Left cardiac atrium (tissue), 4 donors: ENCODE results near the gene FANCC. TPM values are rescaled to one million over a fixed set of nuclear protein-coding genes. Genes with fewer than 3 reads are reported as not detected.
"Not testable (repeated sequence)": the region's sequence is repeated elsewhere in the genome, so short reads cannot be mapped to it uniquely, and the experiment has no call there.

ENCODE experiments used
- ATAC-seq, 2 donors: fragments of 200-7000 bp; cut with Tn5 transposase; one replicate each; pipeline ENCODE4 v1.9.1; 2020; ENCODE audit warnings: mild to moderate bottlenecking in 2 of 2, moderate library complexity in 2 of 2
- DNase-seq: peaks from one replicate; pipeline ENCODE4 v3.0.0-alpha.2; 2020
- intact Hi-C, 2 donors: fragments of 100-400 bp; cut with DNase I; formaldehyde crosslinking; loops; one replicate each; pipeline versions ENCODE4 v1.14.1 to v1.15.1; 2022 to 2023
- total RNA-seq, 2 donors: library from RNA; stranded (reverse); fragmentation: NEBNext Ultra II Directional; extraction: Animal tissue kit (Norgen Biotek cat#: 25700); gene quantifications; one replicate each; pipeline ENCODE4 v1.2.1, GENCODE V29; 2021
- donor health status: DM: no; HTN: yes; CAD: no.
- donor health status: DM: no; HTN: yes; CAD: no; lungs with severe emphysema.
- donor health status: DM: yes; HTN: yes; CAD: no.
- donor health status: Dilated cardiomyopathy.

Gene FANCC
- total RNA-seq, 2 donors from 2014 or later = 5.0 to 6.2 TPM

GRCh38 chr9:95204710-95205109, 112.8 kb downstream of the FANCC start:
- ATAC-seq (no peak), DNase-seq (no peak)
- intact Hi-C loops = no loop called here

DNA sequence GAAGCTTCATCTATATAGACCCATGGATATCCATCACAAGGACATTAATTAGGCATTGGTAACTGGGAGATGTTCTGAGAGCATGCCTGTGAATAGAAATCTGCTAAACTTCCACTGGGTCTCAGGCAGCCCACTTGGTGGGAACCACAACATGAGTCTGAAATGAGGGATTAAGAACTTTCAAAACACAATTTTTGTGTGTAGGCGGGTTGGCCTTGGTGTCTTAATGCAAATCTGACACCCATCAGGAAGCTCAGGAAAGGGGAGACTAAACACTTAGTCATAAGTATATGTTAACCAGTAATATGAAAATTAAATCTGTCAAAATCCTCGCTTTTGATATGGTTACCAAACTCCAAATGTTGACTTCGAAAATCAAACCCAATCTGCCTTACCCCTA, 113.2 kb downstream of the FANCC start:
- intact Hi-C loops = no loop called here
- ATAC-seq (no peak), DNase-seq (no peak)

DNA sequence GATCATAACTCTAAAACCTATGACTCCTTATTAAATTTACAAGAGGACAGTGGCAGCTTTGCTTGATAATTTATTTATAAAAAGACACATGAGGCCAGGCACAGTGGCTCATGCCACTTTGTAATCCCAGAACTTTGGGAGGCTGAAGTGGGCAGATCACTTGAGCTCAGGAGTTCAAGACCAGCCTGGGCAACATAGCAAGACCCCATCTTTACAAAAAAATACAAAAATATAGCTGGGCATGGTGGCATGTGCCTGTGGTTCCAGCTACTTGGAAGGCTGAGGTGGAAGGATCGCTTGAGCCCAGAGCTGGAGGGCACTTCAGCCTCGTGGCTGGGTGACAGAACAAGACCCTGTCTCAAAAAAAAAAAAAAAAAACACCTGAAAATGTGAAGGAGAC, 114.5 kb downstream of the FANCC start:
- intact Hi-C loops = not testable (repeated sequence)

DNA sequence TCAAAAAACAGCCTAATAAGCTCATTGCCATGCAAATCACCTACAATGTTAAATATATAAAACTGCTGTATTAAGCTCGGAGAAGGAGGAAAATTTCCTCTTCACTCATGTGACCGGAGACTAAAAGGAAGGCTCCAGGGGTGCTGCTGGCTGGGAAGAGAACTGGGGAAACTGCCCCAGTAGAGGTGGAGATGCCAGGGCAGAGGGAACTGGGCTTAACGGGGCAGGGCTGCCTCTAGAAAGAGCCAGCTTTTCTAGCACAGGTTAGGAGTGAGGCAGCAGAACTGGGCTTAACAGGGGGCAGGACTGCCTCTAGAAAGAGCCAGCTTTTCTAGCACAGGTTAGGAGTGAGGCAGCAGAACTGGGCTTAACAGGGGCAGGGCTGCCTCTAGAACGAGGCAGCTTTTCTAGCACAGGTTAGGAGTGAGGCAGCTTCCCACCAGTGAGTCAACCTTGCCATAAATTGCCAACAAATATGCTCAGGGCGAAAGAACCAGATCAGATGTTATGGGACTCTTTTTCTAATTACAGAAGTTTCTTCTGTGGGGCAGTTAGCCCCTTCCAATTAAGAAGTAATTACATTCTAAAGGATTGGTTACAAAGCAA, 115.3 kb downstream of the FANCC start:
- no peak for DNase-seq
- intact Hi-C loops = no loop called here
- no peak for ATAC-seq

More for the DNA sequence above, 114.5 kb downstream of the FANCC start:
- not testable (repeated sequence) for ATAC-seq, DNase-seq

GRCh38 chr9:95201206-95201605, 116.3 kb downstream of the FANCC start:
- DNase-seq (no peak), ATAC-seq (no peak)
- intact Hi-C loops = no loop called here

DNA sequence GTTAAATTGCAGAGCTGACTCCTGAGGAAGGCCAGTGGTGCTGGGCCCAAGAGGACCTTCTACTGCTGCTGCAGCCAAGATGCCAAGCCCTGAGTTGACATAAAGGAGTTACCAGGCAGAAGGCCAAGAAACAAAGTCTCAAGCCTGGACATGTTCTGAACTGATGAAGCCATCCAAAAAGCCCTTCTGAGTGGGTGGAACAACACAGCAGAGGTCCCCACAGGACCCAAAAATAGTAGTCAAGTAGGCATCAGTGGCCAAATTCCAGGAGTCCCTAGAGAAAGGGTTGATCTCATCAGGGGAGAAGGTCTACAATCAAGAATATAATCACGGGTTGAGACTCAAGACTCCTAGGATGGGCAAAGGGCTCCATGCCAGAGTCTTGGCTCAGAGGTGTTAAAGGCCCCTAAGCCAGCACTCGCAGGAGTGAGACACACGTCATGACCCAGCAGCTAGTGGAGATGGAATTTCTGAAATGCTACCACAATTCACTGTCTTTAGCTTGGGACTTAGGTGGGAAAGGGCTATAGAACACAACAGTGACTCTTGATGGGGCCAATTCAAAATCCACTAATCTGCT, 119.7 kb downstream of the FANCC start:
- DNase-seq = no peak
- ATAC-seq = peak; percentile 63 to 82
- intact Hi-C loops = no loop called here

- intact Hi-C loops = no loop called here
- ATAC-seq (no peak), DNase-seq (no peak)
These were observed 124.0 kb downstream of the FANCC start for GRCh38 chr9:95193480-95193879.

DNA sequence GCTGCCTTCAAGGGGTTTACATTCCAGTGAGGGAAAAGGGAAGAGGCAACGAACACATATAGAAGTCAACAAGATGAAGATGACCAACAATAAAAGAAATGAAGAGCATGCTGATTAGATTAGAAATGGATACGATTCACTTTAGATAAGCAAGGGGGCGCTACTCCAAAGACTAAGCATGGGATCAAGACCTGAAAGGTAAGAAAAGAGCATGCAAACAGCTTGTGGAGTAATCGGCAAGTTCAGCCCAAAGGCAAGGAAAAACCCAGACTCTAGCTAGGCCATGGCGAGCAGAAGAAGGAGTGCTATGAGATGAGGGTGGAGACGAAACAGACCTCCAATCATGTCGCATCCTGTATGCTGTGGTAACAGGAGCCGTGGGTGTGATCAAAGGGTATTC, 124.4 kb downstream of the FANCC start:
- intact Hi-C loops = no loop called here
- DNase-seq (no peak), ATAC-seq (no peak)

DNA sequence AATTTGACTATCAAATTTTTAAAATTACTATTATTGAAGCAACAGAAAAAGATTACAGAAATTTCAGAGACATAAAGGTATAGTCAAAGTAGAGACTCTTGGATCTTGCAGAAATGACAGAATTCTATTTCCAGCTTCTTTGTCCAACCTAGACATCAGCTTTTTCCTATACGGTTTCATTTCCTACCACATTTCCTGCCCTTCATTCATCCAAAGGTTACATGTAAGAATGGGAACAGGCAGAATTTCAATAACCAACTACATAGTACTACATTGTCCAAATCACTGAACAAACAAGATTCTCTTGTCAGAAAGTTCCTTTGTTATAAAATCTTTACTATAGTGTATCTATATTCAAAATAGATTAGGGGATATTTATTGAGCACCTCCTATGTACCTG, 124.9 kb downstream of the FANCC start:
- intact Hi-C loops = no loop called here
- DNase-seq (no peak), ATAC-seq (no peak)

- DNase-seq = no peak
- no peak for ATAC-seq
- intact Hi-C loops = no loop called here
These were observed 127.1 kb downstream of the FANCC start for GRCh38 chr9:95190413-95190812.

DNA sequence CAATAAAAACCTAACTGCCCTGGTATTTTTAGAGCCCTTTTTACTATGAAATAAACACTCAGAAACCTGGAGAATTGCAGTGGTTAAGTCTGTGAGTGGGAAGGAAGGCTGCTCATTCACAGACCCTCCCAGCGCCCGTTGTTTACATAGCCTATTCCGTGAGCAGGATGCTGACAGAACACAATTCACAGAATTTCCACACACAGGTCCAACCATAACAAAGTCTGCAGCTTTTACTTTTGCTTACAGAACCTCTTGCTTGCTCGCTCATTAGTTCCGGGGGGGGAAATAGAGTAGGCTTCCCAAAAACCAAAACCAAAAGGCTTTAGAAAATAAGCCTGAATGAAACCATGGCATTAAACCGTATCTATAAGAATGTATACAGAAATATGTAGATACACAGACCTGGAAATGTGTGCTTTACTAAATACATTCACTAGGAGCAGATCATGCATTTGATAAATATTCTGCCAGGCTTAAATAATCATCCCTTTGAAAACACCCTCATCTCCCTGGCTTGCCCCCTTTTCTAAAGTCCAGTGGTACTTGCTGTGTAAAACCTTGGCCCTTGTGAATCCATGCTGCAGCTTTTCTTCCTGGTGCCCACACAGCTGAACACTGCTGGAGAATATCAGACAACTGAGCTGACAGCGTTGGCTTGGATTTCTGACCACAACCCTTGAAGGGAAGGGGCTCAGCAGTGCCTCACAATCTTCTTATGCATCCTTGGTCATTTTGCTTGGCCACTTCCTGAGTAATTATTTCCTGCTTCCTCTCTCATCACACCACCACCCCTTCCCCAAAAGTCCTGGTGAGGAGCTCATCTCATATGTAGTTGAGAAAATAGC, 128.0 kb downstream of the FANCC start:
- DNase-seq (peak; percentile 71), ATAC-seq (peak; percentile 89 to 95)
- intact Hi-C loops = no loop called here

DNA sequence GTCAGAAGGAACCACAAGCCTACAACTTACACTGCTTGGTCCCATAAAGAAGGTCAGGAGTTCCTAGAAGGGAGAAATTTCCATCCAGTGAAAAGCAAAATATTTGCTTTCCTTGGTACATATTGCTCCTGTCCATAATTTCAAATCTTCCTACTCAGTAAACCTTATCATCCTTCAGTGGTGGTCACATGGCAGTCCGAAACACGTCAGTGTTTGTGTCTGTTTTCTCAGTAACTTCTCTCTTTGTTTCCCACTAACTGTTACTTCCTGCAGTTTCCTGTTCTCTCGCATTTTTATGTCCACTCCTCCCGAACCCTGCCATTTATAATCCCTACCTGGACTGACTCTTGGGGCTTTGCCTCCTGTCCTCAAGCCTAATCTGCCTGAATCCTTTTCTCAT, 129.1 kb downstream of the FANCC start:
- DNase-seq = no peak
- intact Hi-C loops = no loop called here
- peak; percentile 63 to 67 for ATAC-seq

DNA sequence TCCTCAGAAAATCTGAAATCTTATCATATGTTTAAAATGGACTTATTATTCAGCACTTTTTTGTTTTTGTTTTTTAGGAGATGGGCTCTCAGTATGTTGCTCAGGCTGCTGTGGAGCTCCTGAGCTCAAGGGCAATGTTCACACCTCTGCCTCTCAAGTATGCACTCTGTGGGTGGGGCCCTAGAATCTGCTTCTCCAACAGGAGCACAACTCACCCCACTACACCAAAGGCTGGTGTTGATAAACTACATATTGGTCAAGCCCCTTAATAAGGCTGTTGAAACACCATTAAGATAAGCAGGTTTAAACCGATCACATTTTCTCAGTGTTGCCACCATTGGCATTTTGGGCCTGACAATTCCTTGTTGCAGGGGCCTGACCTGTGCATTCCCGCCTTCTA, 131.6 kb downstream of the FANCC start:
- intact Hi-C loops = no loop called here
- DNase-seq (no peak), ATAC-seq (no peak)

DNA sequence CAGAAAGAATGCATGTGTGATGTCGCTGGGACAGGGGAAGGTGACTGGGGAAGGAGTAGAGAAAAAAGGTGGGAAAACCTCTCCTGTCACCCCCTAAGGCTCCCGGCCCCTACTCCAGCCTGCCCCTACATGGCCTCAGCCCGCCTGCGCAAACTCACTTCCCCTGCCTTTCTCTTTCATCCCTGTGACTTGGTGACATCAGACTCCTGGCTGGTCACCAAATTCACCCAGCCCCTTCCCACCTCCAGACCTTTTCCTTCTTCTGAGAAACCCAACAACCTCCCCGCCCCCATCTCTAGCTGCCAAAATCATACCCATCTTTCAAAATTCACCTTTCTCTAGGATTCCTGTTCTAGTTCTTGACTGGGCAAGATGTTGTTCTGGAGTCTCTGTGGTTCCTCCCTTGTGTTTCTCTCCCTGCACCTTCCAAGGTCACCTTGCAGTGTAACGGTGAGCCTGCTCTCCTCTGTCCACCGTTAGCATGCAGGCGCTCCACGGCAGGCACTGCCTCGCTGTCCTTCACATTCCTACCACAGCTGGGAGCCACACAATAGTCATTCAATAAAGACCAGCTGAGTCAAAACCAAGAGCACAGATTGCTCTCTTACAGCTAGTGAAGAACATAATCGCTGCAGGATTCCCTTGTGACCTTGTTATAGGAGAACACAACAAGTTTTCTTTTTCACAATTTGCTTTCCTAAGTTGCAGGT, 134.5 kb downstream of the FANCC start:
- intact Hi-C loops = no loop called here
- DNase-seq = no peak
- peak; percentile 47 to 49 for ATAC-seq

GRCh38 chr9:95181835-95182234, 135.7 kb downstream of the FANCC start:
- intact Hi-C loops = no loop called here
- no peak for ATAC-seq
- no peak for DNase-seq

DNA sequence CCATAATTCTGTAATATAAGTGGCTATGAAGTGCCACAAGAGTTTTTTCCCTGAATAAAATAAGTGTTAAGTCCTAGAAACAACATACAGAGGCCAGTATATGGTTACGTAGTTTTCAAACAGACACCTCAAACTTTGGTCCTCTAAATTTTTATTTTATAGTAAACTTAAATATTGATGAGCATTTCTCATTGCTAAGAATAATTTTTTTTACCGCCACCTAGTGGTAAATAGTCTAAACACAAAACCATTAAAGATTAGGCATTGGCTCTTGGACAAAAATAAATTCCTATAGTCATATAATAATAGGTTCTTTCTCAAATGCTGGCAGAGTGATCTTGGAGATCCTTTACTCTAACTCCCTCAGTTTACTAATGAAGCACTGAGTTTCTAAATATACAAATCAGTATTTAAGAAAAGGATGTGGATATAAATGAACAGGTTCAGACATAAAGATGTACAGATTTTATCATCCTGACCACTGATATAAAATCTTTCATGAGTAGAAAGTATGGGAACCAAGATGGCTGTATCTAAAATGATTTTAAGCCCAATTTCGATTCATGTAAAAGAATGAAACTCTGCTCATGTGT, 136.2 kb downstream of the FANCC start:
- intact Hi-C loops = no loop called here
- DNase-seq (no peak), ATAC-seq (no peak)

DNA sequence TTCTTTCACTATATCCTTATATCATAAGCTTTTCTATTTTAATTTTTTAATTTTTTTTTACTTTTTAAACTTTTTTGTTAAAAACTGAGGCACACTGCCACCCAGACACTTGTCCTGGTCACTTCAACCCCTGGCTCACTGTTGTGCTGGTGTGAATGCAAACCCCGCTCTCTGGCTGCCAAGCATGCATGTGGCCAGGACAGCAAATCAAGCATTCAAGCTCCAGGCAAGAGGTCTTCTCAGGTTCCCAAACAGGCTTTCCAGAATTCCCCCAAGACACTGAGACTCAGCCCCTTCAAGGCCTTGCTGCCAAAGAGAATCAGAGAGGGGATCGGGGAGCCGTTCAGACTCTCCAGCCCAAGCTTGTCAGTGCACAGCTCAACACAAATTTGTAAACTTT, 139.9 kb downstream of the FANCC start:
- intact Hi-C loops = no loop called here
- ATAC-seq = no peak

DNA sequence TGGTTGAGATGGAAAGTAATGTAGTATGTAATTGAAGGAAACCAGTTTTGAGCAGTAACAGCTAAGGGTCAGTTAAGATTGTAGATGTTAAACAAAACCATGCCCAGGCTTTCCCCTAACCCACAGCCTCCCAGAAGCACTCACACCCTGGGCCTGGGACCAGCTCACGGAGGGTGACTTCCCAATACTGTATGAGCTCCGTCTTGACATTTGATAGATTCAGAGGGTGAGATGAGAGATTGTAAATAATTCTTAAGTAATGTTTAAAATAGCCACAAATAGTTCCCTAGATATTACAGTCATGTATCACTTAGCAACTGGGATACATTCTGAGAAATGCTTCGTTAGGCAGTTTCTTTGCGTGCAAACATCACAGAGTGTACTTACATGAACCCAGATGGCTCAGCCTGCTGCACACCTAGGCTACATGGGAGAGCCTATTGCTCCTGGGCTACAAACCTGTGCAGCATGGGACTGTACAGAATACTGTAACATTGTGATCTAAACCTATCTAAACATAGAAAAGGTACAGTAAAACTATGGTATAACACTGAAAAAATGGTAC, 140.7 kb downstream of the FANCC start:
- ATAC-seq (no peak), DNase-seq (no peak)
- intact Hi-C loops = no loop called here

More for the DNA sequence above, 139.9 kb downstream of the FANCC start:
- DNase-seq = no peak

- intact Hi-C loops = no loop called here
- no peak for DNase-seq
- ATAC-seq = no peak
These were observed 142.0 kb downstream of the FANCC start for GRCh38 chr9:95175523-95175922.
